HEK293 (cell line): ENCODE measurements around the gene UXS1.

Experiments
- CTCF ChIA-PET: fragments of 350-600 bp; formaldehyde crosslinking; extraction: SDS; loops from one replicate; lab custom pipeline; 2021; ENCODE audit warnings: antibody characterized with exemption; lab: Yijun Ruan, JAX
- POLR2A ChIA-PET: fragments of 300-600 bp; formaldehyde crosslinking; extraction: SDS; loops from one replicate; lab custom pipeline; 2020; ENCODE audit warnings: antibody characterized with exemption, inconsistent platforms; lab: Yijun Ruan, JAX
- H3K27ac ChIP-seq: fragments of 200-500 bp; sonication (Bioruptor generic); 2 replicates; pipeline ENCODE4 v1.5.1; 2014; ENCODE audit warnings: low read depth, low read length, control low read depth, inconsistent platforms; ENCODE audit errors: extremely low read depth
- H3K36me3 ChIP-seq, 2 experiments: fragments of 200-500 bp in 1 of 2; sonication (Bioruptor generic) in 1 of 2; 1 replicate in 1 of 2; 2 replicates in 1 of 2; pipeline ENCODE4 v1.5.1; 2014 to 2017; ENCODE audit warnings: inconsistent platforms in 2 of 2, low read length in 2 of 2; ENCODE audit not compliant: control insufficient read depth in 2 of 2, insufficient read depth in 1 of 2
- H3K4me1 ChIP-seq: fragments of 200-500 bp; sonication (Bioruptor generic); 2 replicates; pipeline ENCODE4 v1.5.1; 2014; ENCODE audit warnings: mild to moderate bottlenecking, low read length, inconsistent platforms; ENCODE audit not compliant: control insufficient read depth, insufficient read depth
- H3K4me3 ChIP-seq: 2 replicates; pipeline ENCODE4 v1.5.1; 2011; ENCODE audit warnings: low read depth, mild to moderate bottlenecking, control low read depth, low read length, moderate library complexity
- H3K9me3 ChIP-seq: fragments of 200-500 bp; sonication (Bioruptor generic); 2 replicates; pipeline ENCODE4 v1.5.1; 2014; ENCODE audit warnings: low read depth, low read length, inconsistent platforms; ENCODE audit not compliant: control insufficient read depth, insufficient read depth
- BCL11B ChIP-seq: fragments of 450-650 bp; formaldehyde crosslinking; IDR thresholded peaks from 2 replicates; pipeline ENCODE4 v1.5.1; 2016; ENCODE audit warnings: low read depth, missing biosample characterization, missing genetic modification characterization
- HIC1 ChIP-seq: fragments of 450-650 bp; formaldehyde crosslinking; IDR thresholded peaks from 2 replicates; pipeline ENCODE4 v1.5.1; 2016; ENCODE audit warnings: missing biosample characterization, missing genetic modification characterization
- HOXC10 ChIP-seq: sonication (generic); formaldehyde crosslinking; IDR thresholded peaks from 2 replicates; pipeline ENCODE4 v1.8.1; 2023; ENCODE audit warnings: mild to moderate bottlenecking, missing genetic modification reagents
- HOXD13 ChIP-seq: sonication (generic); formaldehyde crosslinking; IDR thresholded peaks from 2 replicates; pipeline ENCODE4 v1.8.0; 2022; ENCODE audit warnings: missing genetic modification reagents, borderline replicate concordance
- MYNN ChIP-seq: fragments of 450-650 bp; formaldehyde crosslinking; IDR thresholded peaks from 2 replicates; pipeline ENCODE4 v1.5.1; 2016; ENCODE audit warnings: missing biosample characterization, missing genetic modification characterization, borderline replicate concordance
- TRIM28 ChIP-seq: IDR thresholded peaks from 2 replicates; pipeline ENCODE4 v1.6.1; 2011; ENCODE audit warnings: low read length, control low read depth, borderline replicate concordance
- ZBTB21 ChIP-seq: fragments of 450-650 bp; formaldehyde crosslinking; IDR thresholded peaks from 2 replicates; pipeline ENCODE4 v1.5.1; 2017; ENCODE audit warnings: missing biosample characterization, missing genetic modification characterization
- ZNF146 ChIP-seq: fragments of 450-650 bp; formaldehyde crosslinking; IDR thresholded peaks from 2 replicates; pipeline ENCODE4 v1.5.1; 2016; ENCODE audit warnings: missing biosample characterization, missing genetic modification characterization
- ZNF157 ChIP-seq: fragments of 450-650 bp; formaldehyde crosslinking; IDR thresholded peaks from 2 replicates; pipeline ENCODE4 v1.5.1; 2016; ENCODE audit warnings: missing biosample characterization, missing genetic modification characterization
- ZNF169 ChIP-seq: fragments of 450-650 bp; formaldehyde crosslinking; IDR thresholded peaks from 2 replicates; pipeline ENCODE4 v1.5.1; 2016; ENCODE audit warnings: missing biosample characterization, missing genetic modification characterization
- ZNF175 ChIP-seq: fragments of 450-650 bp; formaldehyde crosslinking; IDR thresholded peaks from 2 replicates; pipeline ENCODE4 v1.5.1; 2016; ENCODE audit warnings: missing biosample characterization, missing genetic modification characterization
- ZNF214 ChIP-seq: fragments of 450-650 bp; formaldehyde crosslinking; IDR thresholded peaks from 2 replicates; pipeline ENCODE4 v1.5.1; 2017; ENCODE audit warnings: missing biosample characterization, mild to moderate bottlenecking, missing genetic modification characterization, borderline replicate concordance
- ZNF26 ChIP-seq: fragments of 450-650 bp; formaldehyde crosslinking; IDR thresholded peaks from 2 replicates; pipeline ENCODE4 v1.5.1; 2016; ENCODE audit warnings: missing biosample characterization, missing genetic modification characterization
- ZNF335 ChIP-seq: fragments of 450-650 bp; formaldehyde crosslinking; conservative IDR thresholded peaks from 2 replicates; pipeline ENCODE4 v1.5.1; 2016; ENCODE audit warnings: missing biosample characterization, missing genetic modification characterization
- ZNF354C ChIP-seq: fragments of 450-650 bp; formaldehyde crosslinking; IDR thresholded peaks from 2 replicates; pipeline ENCODE4 v1.5.1; 2016; ENCODE audit warnings: missing biosample characterization, missing genetic modification characterization, low read depth, borderline replicate concordance
- ZNF510 ChIP-seq: fragments of 450-650 bp; formaldehyde crosslinking; IDR thresholded peaks from 2 replicates; pipeline ENCODE4 v1.5.1; 2018; ENCODE audit warnings: mild to moderate bottlenecking, missing genetic modification characterization, missing biosample characterization; ENCODE audit not compliant: insufficient replicate concordance
- ZNF571 ChIP-seq: fragments of 450-650 bp; formaldehyde crosslinking; IDR thresholded peaks from 2 replicates; pipeline ENCODE4 v1.5.0; 2017; ENCODE audit warnings: missing biosample characterization, missing genetic modification characterization
- ZNF626 ChIP-seq: fragments of 450-650 bp; sonication (Bioruptor Pico); formaldehyde crosslinking; IDR thresholded peaks from 2 replicates; pipeline ENCODE4 v1.5.1; 2018; ENCODE audit warnings: missing biosample characterization, missing genetic modification characterization, inconsistent platforms
- ZNF776 ChIP-seq: fragments of 450-650 bp; formaldehyde crosslinking; IDR thresholded peaks from 2 replicates; pipeline ENCODE4 v1.5.0; 2017; ENCODE audit warnings: missing biosample characterization, missing genetic modification characterization, borderline replicate concordance
- ZNF777 ChIP-seq: fragments of 450-650 bp; formaldehyde crosslinking; IDR thresholded peaks from 2 replicates; pipeline ENCODE4 v1.5.1; 2017; ENCODE audit warnings: missing biosample characterization, missing genetic modification characterization, borderline replicate concordance
- ZNF843 ChIP-seq: fragments of 450-650 bp; formaldehyde crosslinking; IDR thresholded peaks from 2 replicates; pipeline ENCODE4 v1.5.1; 2016; ENCODE audit warnings: missing biosample characterization, missing genetic modification characterization
- TF ChIP-seq, protein P1 (sequence below): fragments of 450-650 bp; formaldehyde crosslinking; IDR thresholded peaks from 2 replicates; pipeline ENCODE4 v1.5.1; 2016; ENCODE audit warnings: missing biosample characterization, missing genetic modification characterization
- TF ChIP-seq, protein P2 (sequence below): fragments of 450-650 bp; formaldehyde crosslinking; IDR thresholded peaks from 2 replicates; pipeline ENCODE4 v1.5.1; 2016; ENCODE audit warnings: missing biosample characterization, missing genetic modification characterization

UXS1 gene

GRCh38 chr2:106183101-106183696, 10.9 kb downstream of the UXS1 start:
- no peak overlapping the region for H3K4me3 ChIP-seq
- ChIA-PET POLR2A (interaction anchor here (0.6 kb wide), 1 partner anchor 19 kb away, joined by 3 read pairs; no protein-coding TSS in a partner anchor), CTCF (interaction anchor here (0.6 kb wide), 1 partner anchor 399 kb away, joined by 4 read pairs; no protein-coding TSS in a partner anchor)
- no peaks in the 10 kb centered on the region for H3K9me3 ChIP-seq
- H3K36me3 ChIP-seq = peaks cover 3 to 4% of the 10 kb centered on the region in 2 experiments; a peak in 2 of 3 replicates
- no peak for TF ChIP-seq ZNF626 (tag by site-specific recombination)
- no peak for TF ChIP-seq ZNF157 (tag by site-specific recombination)
- TF ChIP-seq, protein P1, sequence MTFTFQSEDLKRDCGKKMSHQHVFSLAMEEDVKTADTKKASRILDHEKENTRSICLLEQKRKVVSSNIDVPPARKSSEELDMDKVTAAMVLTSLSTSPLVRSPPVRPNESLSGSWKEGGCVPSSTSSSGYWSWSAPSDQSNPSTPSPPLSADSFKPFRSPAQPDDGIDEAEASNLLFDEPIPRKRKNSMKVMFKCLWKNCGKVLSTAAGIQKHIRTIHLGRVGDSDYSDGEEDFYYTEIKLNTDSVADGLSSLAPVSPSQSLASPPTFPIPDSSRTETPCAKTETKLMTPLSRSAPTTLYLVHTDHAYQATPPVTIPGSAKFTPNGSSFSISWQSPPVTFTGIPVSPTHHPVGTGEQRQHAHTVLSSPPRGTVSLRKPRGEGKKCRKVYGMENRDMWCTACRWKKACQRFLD = no peak
- no peak for TF ChIP-seq ZBTB21 (tag by site-specific recombination)
- TF ChIP-seq ZNF510 (tag by site-specific recombination) = no peak
- H3K27ac ChIP-seq = no peak overlapping the region
- H3K4me1 ChIP-seq = no peaks in the 10 kb centered on the region

DNA sequence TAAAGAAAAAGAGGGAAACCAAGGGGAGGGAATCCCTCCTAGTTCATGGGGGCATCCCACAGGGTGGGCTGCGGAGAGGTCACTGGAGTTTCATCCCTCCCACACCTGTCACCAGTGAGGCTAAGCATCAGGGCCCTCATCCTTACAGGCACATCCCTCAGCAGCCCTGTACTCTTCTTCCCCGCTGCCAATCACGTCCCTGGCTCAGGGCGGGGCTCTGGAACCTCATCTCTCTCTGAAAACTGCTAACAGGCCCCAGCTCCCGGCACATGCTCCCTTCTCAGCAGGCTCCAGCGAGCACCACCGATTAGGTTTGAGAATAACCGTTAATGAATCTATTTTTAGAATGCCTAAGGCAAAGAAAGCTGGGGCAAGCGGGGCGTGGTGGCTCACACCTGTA, 13.0 kb downstream of the UXS1 start:
- H3K4me3 ChIP-seq = no peak overlapping the region
- no peak for TF ChIP-seq ZNF776
- no peak for TF ChIP-seq ZNF214 (tag by site-specific recombination)
- TF ChIP-seq BCL11B (tag by site-specific recombination) = no peak
- no peak for TF ChIP-seq ZNF169 (tag by site-specific recombination)
- no peak for TF ChIP-seq ZNF26 (tag by site-specific recombination)
- TF ChIP-seq TRIM28 = no peak
- TF ChIP-seq ZNF146 = no peak
- TF ChIP-seq ZNF777 (tag by site-specific recombination) = no peak
- TF ChIP-seq HOXC10 (CRISPR knock-in tag) = no peak
- H3K27ac ChIP-seq = no peak overlapping the region
- CTCF ChIA-PET = no interaction called here
- H3K36me3 ChIP-seq = peaks cover 0 to 3% of the 10 kb centered on the region in 2 experiments; a peak in 1 of 3 replicates
- no peaks in the 10 kb centered on the region for H3K9me3 ChIP-seq
- POLR2A ChIA-PET = interaction anchor here (1.6 kb wide), 1 partner anchor 12 kb away, joined by 3 read pairs; no protein-coding TSS in a partner anchor
- no peaks in the 10 kb centered on the region for H3K4me1 ChIP-seq

- H3K27ac ChIP-seq = no peak overlapping the region
- POLR2A ChIA-PET = interaction anchor here (1.6 kb wide), 1 partner anchor 12 kb away, joined by 3 read pairs; no protein-coding TSS in a partner anchor
- peaks cover 0 to 3% of the 10 kb centered on the region in 2 experiments; a peak in 1 of 3 replicates for H3K36me3 ChIP-seq
- H3K4me1 ChIP-seq = no peaks in the 10 kb centered on the region
- CTCF ChIA-PET = interaction anchor here (0.8 kb wide), 1 partner anchor 26 kb away, joined by 3 read pairs; no protein-coding TSS in a partner anchor
- H3K9me3 ChIP-seq = no peaks in the 10 kb centered on the region
- H3K4me3 ChIP-seq = no peak overlapping the region
- TF ChIP-seq ZNF354C (tag by site-specific recombination) = no peak
- TF ChIP-seq HOXD13 (CRISPR knock-in tag) = no peak
- no peak for TF ChIP-seq MYNN
- no peak for TF ChIP-seq ZNF571 (tag by site-specific recombination)
- no peak for TF ChIP-seq ZNF335 (tag by site-specific recombination)
- TF ChIP-seq, protein P2, sequence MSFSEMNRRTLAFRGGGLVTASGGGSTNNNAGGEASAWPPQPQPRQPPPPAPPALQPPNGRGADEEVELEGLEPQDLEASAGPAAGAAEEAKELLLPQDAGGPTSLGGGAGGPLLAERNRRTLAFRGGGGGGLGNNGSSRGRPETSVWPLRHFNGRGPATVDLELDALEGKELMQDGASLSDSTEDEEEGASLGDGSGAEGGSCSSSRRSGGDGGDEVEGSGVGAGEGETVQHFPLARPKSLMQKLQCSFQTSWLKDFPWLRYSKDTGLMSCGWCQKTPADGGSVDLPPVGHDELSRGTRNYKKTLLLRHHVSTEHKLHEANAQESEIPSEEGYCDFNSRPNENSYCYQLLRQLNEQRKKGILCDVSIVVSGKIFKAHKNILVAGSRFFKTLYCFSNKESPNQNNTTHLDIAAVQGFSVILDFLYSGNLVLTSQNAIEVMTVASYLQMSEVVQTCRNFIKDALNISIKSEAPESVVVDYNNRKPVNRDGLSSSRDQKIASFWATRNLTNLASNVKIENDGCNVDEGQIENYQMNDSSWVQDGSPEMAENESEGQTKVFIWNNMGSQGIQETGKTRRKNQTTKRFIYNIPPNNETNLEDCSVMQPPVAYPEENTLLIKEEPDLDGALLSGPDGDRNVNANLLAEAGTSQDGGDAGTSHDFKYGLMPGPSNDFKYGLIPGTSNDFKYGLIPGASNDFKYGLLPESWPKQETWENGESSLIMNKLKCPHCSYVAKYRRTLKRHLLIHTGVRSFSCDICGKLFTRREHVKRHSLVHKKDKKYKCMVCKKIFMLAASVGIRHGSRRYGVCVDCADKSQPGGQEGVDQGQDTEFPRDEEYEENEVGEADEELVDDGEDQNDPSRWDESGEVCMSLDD (tag by site-specific recombination) = no peak
- TF ChIP-seq ZNF175 (tag by site-specific recombination) = no peak
- no peak for TF ChIP-seq HIC1 (tag by site-specific recombination)
- no peak for TF ChIP-seq ZNF843 (tag by site-specific recombination)
These were observed 13.5 kb downstream of the UXS1 start for GRCh38 chr2:106180602-106181001.
